Measurements from ENCODE around the gene SLC25A34. TPM values are rescaled to one million over a fixed set of nuclear protein-coding genes. Genes with fewer than 3 reads are reported as not detected.

The SLC25A34 gene
- total RNA-seq, 1 donor from 2014 or later: 1.8 TPM

DNA sequence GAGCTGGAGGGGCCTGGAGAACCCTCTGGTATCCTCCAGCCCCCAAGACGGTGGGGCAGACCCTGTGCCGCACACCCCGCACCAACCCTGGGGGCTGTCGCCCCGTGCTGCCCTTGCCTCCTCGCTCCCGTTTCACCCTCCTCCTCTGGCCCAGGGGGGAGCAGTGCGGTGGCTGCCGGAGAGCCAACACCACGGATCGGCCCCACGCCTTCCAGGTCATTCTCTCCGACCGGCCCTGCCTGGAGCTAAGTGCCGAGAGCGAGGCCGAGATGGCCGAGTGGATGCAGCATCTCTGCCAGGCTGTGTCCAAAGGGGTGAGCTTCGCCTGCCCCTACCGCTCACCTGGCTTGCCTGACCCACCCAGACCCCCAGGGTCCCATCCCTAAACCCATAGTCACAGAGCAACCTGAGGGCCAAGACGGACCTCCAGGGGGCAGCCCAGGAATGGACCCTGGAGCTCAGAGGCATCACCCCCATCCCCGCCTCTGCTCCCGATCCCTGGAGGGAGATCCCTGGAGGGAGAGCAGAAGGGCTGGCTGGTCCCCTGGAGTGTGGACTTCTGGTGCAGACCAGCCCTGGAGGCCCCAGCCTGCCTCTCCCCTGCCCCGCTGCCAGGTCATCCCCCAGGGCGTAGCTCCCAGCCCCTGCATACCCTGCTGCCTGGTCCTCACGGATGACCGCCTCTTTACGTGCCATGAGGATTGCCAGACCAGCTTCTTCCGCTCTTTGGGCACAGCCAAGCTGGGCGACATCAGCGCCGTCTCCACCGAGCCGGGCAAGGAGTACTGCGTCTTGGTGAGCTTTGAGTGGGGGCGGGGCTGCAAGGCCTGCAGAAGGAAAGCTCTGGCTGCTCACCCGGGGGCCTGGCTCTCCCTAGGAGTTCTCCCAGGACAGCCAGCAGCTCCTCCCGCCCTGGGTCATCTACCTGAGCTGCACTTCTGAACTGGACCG is 4.0 kb upstream of the SLC25A34 start:
- H3K27me3 Mint-ChIP-seq (ENCODE audit: insufficient read depth): no peaks in the 10 kb centered on the region
- no peak overlapping the region for H3K27ac Mint-ChIP-seq

DNA sequence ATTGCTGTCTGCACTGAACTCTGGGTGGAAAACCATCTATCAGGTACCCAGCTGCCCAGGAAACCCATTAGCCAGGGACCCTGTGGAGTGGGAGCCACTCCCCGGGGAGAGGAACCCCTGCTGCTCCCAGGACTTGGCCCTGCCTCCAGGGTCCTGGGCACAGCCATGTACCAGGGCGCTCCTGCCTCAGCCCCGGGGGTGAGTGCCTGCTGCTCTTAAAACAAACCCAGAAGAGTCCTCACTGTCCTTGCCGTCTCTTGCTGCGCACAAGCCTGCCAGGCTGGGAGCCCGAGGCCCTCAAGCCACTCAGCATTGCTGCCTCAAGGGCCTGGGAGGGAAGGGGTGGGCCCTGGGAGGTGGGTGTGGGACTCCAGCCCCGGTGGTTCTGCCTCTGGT is 3.4 kb upstream of the SLC25A34 start:
- no peaks in the 10 kb centered on the region for H3K9me3 Mint-ChIP-seq
- H3K27ac Mint-ChIP-seq: no peak overlapping the region
- no peak for DNase-seq (ENCODE audit: low spot score)
- intact Hi-C loops (cut with micrococcal nuclease): no loop called here
- H3K4me1 Mint-ChIP-seq (ENCODE audit: low read depth): no peaks in the 10 kb centered on the region
- H3K36me3 Mint-ChIP-seq (ENCODE audit: low read depth): peaks cover 14% of the 10 kb centered on the region
- no peaks in the 10 kb centered on the region for H3K27me3 Mint-ChIP-seq (ENCODE audit: insufficient read depth)
- H3K4me3 Mint-ChIP-seq: no peak overlapping the region

More for the DNA sequence above, 4.0 kb upstream of the SLC25A34 start:
- no peak for DNase-seq (ENCODE audit: low spot score)
- Mint-ChIP-seq H3K9me3 (no peaks in the 10 kb centered on the region), H3K4me3 (no peak overlapping the region), H3K4me1 (ENCODE audit: low read depth) (no peaks in the 10 kb centered on the region), H3K36me3 (ENCODE audit: low read depth) (peaks cover 15% of the 10 kb centered on the region)
- intact Hi-C loops (cut with micrococcal nuclease): no loop called here

DNA sequence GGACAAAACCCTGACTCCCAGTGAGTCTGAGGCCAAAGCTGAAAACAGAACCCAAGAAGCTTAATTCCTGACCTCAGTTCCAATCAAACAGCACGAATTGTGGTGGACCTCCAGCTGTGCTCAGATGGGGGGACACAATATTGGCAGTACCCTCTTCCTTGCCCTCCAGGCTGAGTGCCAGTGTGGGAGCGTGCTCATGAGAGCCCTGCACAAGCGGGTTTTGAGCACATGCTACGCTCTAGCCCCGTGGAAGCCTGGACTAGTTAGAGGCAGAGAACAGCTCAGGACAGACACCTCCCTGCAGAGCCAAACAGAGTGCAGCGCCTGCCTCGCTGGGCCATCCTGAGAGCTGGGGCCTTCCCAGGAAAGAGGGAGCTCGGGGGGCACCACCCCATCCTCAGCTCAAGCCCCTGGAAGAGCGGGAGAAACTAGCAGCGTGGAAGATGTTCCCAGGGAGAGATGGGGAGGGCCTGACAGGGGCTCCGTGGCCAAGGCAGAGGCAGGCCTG is 2.8 kb upstream of the SLC25A34 start:
- intact Hi-C loops (cut with micrococcal nuclease): no loop called here
- Mint-ChIP-seq H3K36me3 (ENCODE audit: low read depth) (peaks cover 9% of the 10 kb centered on the region), H3K27me3 (ENCODE audit: insufficient read depth) (no peaks in the 10 kb centered on the region), H3K9me3 (no peaks in the 10 kb centered on the region), H3K27ac (no peak overlapping the region), H3K4me3 (no peak overlapping the region), H3K4me1 (ENCODE audit: low read depth) (no peaks in the 10 kb centered on the region)
- DNase-seq (ENCODE audit: low spot score): no peak

DNA sequence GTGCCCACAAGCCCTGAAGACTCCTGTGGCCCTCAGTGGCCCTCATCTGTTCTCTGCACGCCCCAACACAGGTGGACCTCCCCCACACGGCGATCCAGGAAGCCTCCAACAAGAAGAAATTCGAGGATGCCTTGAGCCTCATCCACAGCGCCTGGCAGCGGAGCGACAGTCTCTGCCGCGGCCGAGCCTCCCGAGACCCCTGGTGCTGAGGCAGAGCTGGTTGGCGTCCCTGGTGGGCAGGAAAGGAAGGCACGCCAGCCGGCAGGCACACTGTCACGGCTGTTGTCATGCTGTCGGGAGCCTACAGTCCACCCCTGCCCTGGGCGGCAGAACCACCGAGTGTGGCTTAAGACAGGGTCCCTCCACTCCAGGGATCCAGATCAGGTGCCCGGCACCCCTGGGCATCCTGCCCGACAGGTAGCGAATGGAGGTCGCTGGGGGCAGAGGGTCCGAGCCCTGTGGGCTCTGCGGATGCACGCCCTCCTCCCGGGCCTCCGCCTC is 2.3 kb upstream of the SLC25A34 start:
- H3K9me3 Mint-ChIP-seq: no peaks in the 10 kb centered on the region
- no peak for DNase-seq (ENCODE audit: low spot score)
- H3K27me3 Mint-ChIP-seq (ENCODE audit: insufficient read depth): no peaks in the 10 kb centered on the region
- no peak overlapping the region for H3K4me3 Mint-ChIP-seq
- H3K27ac Mint-ChIP-seq: no peak overlapping the region
- intact Hi-C loops (cut with micrococcal nuclease): no loop called here
- H3K4me1 Mint-ChIP-seq (ENCODE audit: low read depth): no peaks in the 10 kb centered on the region
- peaks cover 9% of the 10 kb centered on the region for H3K36me3 Mint-ChIP-seq (ENCODE audit: low read depth)

DNA sequence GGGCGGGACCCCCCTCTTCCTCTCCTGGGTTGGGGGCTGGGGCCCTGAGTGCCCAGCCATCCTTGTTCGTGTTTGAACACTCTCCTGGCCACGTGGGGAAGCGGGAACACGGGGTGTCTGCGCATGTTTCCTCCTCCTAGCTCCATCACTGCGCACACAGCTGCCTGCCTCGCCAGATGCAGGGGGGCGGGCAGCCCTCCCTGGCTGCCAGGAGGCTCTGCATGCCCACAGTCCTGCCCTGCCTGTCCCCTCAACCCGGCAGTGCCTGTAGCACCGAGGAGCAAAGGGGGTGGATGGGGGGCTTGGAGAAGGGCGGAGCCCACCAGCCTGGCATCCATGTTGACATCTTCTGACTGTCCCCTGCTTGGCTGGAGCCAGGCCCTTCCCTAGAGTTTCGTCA is 1.8 kb upstream of the SLC25A34 start:
- no peaks in the 10 kb centered on the region for H3K27me3 Mint-ChIP-seq (ENCODE audit: insufficient read depth)
- H3K27ac Mint-ChIP-seq: no peak overlapping the region
- intact Hi-C loops (cut with micrococcal nuclease): no loop called here

DNA sequence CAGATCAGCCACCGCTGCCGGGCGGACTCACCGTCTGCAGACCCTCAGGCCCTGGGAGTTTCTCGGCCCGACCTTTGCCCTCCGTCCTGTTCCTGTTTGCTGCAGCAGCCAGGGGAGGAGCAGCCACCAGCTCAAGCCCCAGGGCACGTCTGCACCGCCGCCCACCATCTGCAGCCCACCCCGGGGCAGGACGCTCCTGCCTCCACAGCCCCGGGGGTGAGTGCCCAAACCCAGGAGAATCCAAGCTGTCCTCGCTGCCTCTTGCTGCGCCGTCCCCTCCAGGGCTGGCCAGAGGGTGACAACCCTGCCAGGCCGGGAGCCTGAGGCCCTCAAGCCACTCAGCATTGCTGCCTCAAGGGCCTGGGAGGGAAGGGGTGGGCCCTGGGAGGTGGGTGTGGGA is 1.2 kb upstream of the SLC25A34 start:
- Mint-ChIP-seq H3K9me3 (no peaks in the 10 kb centered on the region), H3K36me3 (ENCODE audit: low read depth) (peaks cover 5% of the 10 kb centered on the region), H3K4me1 (ENCODE audit: low read depth) (no peaks in the 10 kb centered on the region), H3K4me3 (no peak overlapping the region), H3K27ac (no peak overlapping the region), H3K27me3 (ENCODE audit: insufficient read depth) (no peaks in the 10 kb centered on the region)
- intact Hi-C loops (cut with micrococcal nuclease): no loop called here
- no peak for DNase-seq (ENCODE audit: low spot score)

More for the DNA sequence above, 1.8 kb upstream of the SLC25A34 start:
- Mint-ChIP-seq H3K4me3 (no peak overlapping the region), H3K36me3 (ENCODE audit: low read depth) (peaks cover 7% of the 10 kb centered on the region), H3K9me3 (no peaks in the 10 kb centered on the region), H3K4me1 (ENCODE audit: low read depth) (no peaks in the 10 kb centered on the region)
- no peak for DNase-seq (ENCODE audit: low spot score)

DNA sequence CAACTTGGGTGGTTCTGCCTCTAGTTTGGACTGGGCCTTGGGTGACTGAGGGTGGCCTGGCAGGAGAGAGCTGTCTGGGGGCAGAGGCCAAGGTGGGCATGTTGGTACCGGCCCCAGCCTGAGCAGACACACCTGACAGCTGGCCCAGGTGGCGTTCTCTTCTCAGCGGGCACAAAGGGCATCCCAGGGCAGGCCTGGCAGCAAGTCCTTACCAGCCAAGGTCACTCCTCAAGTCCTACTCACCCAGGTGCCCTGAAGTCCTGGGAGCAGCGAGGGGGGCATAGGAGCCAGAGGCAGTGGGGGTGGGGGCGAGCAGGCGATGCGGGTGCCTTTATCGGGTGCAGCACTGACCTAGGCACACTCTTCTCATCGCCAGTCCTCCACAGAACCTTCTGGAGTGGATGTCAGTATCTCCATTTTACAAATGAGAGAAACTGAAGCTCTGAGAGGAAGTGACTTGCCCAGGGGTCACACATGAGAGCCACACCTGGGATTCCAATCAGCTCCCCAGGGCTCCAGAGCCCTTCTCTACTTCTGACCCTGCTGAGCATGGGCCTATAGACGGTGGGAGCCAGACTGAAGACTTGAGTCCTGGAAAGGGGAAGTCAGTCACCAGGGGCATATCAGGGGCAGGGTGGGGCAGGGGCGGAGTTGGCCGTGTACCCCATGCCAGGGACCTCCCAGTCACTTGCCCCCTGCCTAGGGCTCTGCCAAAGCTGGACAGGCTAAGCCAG is 587 bp upstream of the SLC25A34 start:
- no peaks in the 10 kb centered on the region for H3K4me1 Mint-ChIP-seq (ENCODE audit: low read depth)
- DNase-seq (ENCODE audit: low spot score): no peak
- intact Hi-C loops (cut with micrococcal nuclease): no loop called here
- no peaks in the 10 kb centered on the region for H3K27me3 Mint-ChIP-seq (ENCODE audit: insufficient read depth)
- H3K27ac Mint-ChIP-seq: no peak overlapping the region
- H3K9me3 Mint-ChIP-seq: no peaks in the 10 kb centered on the region
- no peak overlapping the region for H3K4me3 Mint-ChIP-seq
- peaks cover 5% of the 10 kb centered on the region for H3K36me3 Mint-ChIP-seq (ENCODE audit: low read depth)

DNA sequence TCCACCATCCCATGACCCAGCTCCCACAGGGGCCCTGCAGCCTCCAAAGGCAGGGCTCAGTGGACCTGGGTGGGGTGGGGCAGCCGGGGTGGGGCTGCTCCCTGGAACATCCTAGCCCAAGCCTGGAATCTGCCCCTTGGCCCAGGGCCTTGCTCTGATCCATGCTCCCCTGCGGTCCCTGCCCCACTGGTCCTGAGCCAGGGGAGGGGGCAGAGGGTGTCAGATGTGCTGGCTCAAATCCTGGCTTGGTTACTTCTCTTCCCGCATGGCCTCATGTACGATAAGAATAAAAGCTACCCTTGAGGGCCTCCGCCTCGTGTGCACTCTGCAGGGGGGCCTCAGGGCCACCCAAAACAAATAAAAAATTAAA is 819 bp downstream of the SLC25A34 start:
- Mint-ChIP-seq H3K4me3 (no peak overlapping the region), H3K27me3 (ENCODE audit: insufficient read depth) (no peaks in the 10 kb centered on the region), H3K27ac (no peak overlapping the region), H3K4me1 (ENCODE audit: low read depth) (peaks cover 6% of the 10 kb centered on the region), H3K36me3 (ENCODE audit: low read depth) (peaks cover 5% of the 10 kb centered on the region), H3K9me3 (no peaks in the 10 kb centered on the region)
- DNase-seq (ENCODE audit: low spot score): no peak
- intact Hi-C loops (cut with micrococcal nuclease): no loop called here

DNA sequence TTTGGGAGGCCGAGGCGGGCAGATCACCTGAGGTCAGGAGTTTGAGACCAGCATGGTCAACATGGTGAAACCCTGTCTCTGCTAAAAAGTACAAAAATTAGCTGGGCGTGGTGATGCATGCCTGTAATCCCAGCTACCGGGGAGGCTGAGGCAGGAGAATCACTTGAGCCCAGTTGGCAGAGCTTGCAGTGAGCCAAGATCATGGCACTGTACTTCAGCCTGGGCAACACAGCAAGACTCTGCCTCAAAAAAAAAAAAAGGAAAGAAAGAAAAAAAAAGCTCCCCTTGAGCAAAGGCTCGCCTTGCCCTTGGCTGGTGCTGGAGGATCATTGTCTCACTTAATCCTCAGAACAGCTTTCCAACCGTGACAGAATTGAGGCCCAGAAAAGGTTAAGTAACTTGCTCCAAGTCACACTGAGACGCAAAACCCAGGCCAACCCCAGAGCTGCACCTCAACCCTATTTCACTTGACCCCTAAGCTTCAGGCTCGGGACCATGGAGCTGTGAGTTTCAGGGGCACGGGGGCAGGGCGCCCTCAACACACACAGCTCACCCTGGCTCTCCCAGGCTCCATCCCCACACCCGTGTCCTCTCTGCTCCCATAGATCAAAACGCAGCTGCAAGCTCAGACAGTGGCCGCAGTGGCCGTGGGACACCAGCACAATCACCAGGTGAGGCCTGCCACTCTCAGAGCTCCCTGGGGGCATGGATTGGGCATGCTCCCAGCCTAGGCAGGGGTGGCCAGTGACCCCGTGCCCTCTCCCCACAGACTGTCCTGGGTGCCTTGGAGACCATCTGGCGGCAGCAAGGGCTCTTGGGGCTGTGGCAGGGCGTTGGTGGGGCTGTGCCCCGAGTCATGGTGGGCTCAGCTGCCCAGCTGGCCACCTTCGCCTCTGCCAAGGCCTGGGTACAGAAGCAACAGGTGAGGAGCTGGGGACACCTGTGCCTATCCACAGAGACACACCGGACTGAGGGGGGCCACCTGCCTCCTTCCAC is 1.6 kb downstream of the SLC25A34 start:
- no peak overlapping the region for H3K27ac Mint-ChIP-seq
- no peaks in the 10 kb centered on the region for H3K27me3 Mint-ChIP-seq (ENCODE audit: insufficient read depth)
- H3K4me3 Mint-ChIP-seq: no peak overlapping the region
- H3K9me3 Mint-ChIP-seq: no peaks in the 10 kb centered on the region
- intact Hi-C loops (cut with micrococcal nuclease): no loop called here
- no peak for DNase-seq (ENCODE audit: low spot score)
- H3K4me1 Mint-ChIP-seq (ENCODE audit: low read depth): peaks cover 6% of the 10 kb centered on the region
- H3K36me3 Mint-ChIP-seq (ENCODE audit: low read depth): peaks cover 4% of the 10 kb centered on the region

DNA sequence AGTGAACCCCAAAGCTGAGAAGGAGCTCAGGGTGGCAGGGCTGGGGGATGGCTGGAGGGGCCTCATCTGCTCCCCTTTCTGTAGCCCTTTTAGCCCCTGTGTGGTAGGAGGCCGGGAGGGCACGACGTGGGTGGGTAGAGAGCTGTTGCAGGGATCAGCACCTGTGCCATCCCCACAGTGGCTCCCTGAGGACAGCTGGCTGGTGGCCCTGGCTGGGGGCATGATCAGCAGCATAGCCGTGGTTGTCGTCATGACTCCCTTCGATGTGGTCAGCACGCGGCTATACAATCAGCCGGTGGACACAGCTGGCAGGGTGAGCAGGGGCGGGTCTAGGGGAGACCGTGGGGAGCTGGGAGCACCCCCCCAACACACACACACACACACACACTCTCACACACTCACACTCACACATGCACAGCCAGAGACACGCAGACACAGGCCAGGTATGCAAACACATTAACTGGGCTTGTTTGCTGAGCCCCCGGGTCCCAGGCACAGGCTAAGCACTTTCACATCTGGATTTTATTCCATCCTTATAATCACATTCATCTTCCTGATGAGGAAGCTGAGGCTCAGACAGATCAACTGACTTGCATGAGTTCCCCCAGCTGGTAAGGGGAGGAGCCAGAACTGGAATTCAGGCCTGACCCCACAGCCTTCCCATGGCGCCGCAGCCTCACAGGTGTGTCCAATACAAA is 2.5 kb downstream of the SLC25A34 start:
- Mint-ChIP-seq H3K9me3 (no peaks in the 10 kb centered on the region), H3K27ac (no peak overlapping the region), H3K36me3 (ENCODE audit: low read depth) (no peaks in the 10 kb centered on the region), H3K4me1 (ENCODE audit: low read depth) (peaks cover 6% of the 10 kb centered on the region), H3K4me3 (no peak overlapping the region), H3K27me3 (ENCODE audit: insufficient read depth) (no peaks in the 10 kb centered on the region)
- intact Hi-C loops (cut with micrococcal nuclease): no loop called here
- no peak for DNase-seq (ENCODE audit: low spot score)

DNA sequence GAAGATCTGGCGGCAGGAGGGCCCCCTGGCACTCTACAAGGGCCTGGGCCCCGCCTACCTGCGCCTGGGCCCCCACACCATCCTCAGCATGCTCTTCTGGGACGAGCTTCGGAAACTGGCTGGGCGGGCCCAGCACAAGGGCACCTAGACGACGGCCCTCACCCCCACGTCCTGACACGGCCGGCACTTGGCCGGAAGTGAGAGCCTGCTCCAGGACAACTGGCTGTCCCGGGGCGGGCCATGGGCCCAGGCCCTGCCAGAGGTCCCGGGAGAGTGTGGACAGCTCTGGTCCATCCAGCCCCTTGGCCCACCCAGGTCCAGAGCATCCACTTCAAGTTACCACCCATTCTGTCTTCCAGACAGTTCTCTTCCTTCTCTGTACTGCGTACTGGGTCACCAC is 3.2 kb downstream of the SLC25A34 start:
- Mint-ChIP-seq H3K9me3 (no peaks in the 10 kb centered on the region), H3K27ac (no peak overlapping the region), H3K36me3 (ENCODE audit: low read depth) (no peaks in the 10 kb centered on the region), H3K4me1 (ENCODE audit: low read depth) (peaks cover 6% of the 10 kb centered on the region), H3K27me3 (ENCODE audit: insufficient read depth) (no peaks in the 10 kb centered on the region), H3K4me3 (no peak overlapping the region)
- intact Hi-C loops (cut with micrococcal nuclease): no loop called here
- no peak for DNase-seq (ENCODE audit: low spot score)

DNA sequence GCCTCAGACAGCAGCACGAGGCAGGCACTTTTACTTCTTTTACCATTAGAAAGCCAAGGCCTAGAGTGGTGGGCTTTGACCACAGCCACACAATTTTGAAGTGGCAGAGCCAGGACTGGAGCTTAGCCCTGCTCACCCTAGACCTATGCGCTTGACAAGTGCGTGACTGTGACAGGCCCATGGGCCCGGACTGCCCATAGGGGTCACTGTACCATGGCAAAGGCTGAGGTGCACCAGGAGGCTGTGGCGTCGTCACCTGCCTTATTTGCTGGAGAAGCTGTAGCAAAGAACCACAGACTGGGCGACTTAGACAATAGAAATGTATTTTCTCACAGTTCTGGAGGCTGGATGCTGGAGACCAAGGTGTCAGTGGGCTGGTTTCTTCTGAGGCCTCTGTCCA is 3.7 kb downstream of the SLC25A34 start:
- no peaks in the 10 kb centered on the region for H3K36me3 Mint-ChIP-seq (ENCODE audit: low read depth)
- H3K9me3 Mint-ChIP-seq: no peaks in the 10 kb centered on the region
- H3K4me1 Mint-ChIP-seq (ENCODE audit: low read depth): peaks cover 6% of the 10 kb centered on the region
- H3K27me3 Mint-ChIP-seq (ENCODE audit: insufficient read depth): no peaks in the 10 kb centered on the region
- intact Hi-C loops (cut with micrococcal nuclease): no loop called here
- DNase-seq (ENCODE audit: low spot score): no peak
- no peak overlapping the region for H3K4me3 Mint-ChIP-seq
- H3K27ac Mint-ChIP-seq: no peak overlapping the region

All from activated T-helper 1 cell treated with anti-CD3 and anti-CD28 coated beads, Interleukin-12 subunit alpha, Interleukin-12 subunit beta, Interleukin-2, Interleukin-4 antibody, amounts not matched to agents 30 ng/mL and 10 ng/mL and 1 ng/mL, durations not matched to agents 14 hours and 24 hours and 36 hours (primary cell).